Esophagus squamous epithelium (tissue), 4 donors: ENCODE results near the gene MOSMO.

Source experiments
- POLR2A ChIP-seq, 4 donors: fragments of 450-650 bp; IDR thresholded peaks; one replicate each; pipeline ENCODE4 v1.6.1; 2017; ENCODE audit warnings: antibody characterized with exemption in 4 of 4, mild to moderate bottlenecking in 4 of 4, moderate library complexity in 3 of 4
- TF ChIP-seq, protein P1 (sequence below), 6 experiments: fragments of 450-650 bp in 4 of 6; fragments of 200-600 bp in 2 of 6; sonication (generic) in 2 of 6; IDR thresholded peaks; one replicate each; pipeline ENCODE4 v1.5.1; 2016 to 2019; ENCODE audit warnings: antibody characterized with exemption in 6 of 6, mild to moderate bottlenecking in 4 of 6, moderate library complexity in 4 of 6

DNA sequence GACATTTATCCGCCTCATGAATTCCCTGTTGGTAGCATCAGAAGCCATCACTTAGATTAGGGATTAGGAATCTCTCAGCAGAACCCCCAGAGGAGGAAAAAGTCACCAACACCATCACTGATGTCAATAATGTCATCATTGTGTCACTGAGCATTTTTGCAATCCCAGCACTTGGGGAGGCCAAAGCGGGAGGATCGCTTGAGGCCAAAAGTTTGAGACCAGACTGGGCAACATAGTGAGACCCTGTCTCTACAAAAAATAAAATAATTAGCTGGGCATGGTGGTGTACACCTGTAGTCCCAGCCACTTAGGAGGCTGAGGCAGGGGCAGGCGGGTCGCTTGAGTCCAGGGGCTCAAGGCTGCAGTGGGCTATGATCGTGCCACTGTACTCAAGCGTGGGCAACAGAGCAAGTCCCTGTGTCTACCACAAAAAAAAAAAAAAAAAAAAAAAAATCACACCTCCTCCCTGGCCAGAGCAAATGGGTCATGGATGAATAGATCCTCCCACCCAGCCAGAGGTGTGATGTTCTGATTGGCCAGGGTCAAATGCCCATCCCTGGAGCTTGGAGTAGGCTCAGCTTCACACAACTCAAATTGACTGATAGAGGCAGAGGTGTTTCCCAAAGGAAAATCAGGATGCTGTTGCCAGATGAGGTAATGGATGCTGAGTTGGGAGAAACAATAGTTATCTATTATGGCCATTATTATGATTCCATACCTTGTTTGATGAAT, 116.0 kb downstream of the MOSMO start:
- no peak for TF ChIP-seq POLR2A (IDR thresholded peaks at IDR 0.05)
- TF ChIP-seq, protein P1, sequence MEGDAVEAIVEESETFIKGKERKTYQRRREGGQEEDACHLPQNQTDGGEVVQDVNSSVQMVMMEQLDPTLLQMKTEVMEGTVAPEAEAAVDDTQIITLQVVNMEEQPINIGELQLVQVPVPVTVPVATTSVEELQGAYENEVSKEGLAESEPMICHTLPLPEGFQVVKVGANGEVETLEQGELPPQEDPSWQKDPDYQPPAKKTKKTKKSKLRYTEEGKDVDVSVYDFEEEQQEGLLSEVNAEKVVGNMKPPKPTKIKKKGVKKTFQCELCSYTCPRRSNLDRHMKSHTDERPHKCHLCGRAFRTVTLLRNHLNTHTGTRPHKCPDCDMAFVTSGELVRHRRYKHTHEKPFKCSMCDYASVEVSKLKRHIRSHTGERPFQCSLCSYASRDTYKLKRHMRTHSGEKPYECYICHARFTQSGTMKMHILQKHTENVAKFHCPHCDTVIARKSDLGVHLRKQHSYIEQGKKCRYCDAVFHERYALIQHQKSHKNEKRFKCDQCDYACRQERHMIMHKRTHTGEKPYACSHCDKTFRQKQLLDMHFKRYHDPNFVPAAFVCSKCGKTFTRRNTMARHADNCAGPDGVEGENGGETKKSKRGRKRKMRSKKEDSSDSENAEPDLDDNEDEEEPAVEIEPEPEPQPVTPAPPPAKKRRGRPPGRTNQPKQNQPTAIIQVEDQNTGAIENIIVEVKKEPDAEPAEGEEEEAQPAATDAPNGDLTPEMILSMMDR (IDR thresholded peaks at IDR 0.05): no peak
